Kidney epithelial cell (primary cell): ENCODE measurements around the gene FMNL2. TPM values are rescaled to one million over a fixed set of nuclear protein-coding genes. Genes with fewer than 3 reads are reported as not detected.

ENCODE experiments used
- DNase-seq: peaks from one replicate; pipeline ENCODE4 v3.0.0-alpha.2; 2010; ENCODE audit warnings: low read depth
- H3K27me3 ChIP-seq: 2 replicates; pipeline ENCODE4 v1.6.0; 2011; ENCODE audit warnings: low read length; ENCODE audit not compliant: control insufficient read depth, insufficient read depth
- H3K36me3 ChIP-seq: 2 replicates; pipeline ENCODE4 v1.5.1; 2011; ENCODE audit warnings: low read length; ENCODE audit not compliant: control insufficient read depth, insufficient read depth
- H3K4me3 ChIP-seq: 2 replicates; pipeline ENCODE4 v1.5.1; 2011; ENCODE audit warnings: low read depth, mild to moderate bottlenecking, control low read depth, low read length
- CTCF ChIP-seq: IDR thresholded peaks from 2 replicates; pipeline ENCODE4 v1.5.1; 2011; ENCODE audit warnings: mild to moderate bottlenecking, moderate library complexity, low read length, control low read depth, inconsistent platforms; ENCODE audit not compliant: insufficient read depth, poor library complexity, severe bottlenecking
- total RNA-seq: library from RNA; depleted of rRNA; stranded (reverse); fragments of >200 nt; gene quantifications from 2 replicates; pipeline ENCODE4 v1.2.3, GENCODE V29; 2015

FMNL2 gene
- total RNA-seq, 1 donor from 2014 or later: 68.0 TPM

GRCh38 chr2:152440049-152440448 is 105.1 kb downstream of the FMNL2 start:
- no peak for DNase-seq
- H3K27me3 ChIP-seq: no peaks in the 10 kb centered on the region
- TF ChIP-seq CTCF: no peak
- no peak overlapping the region for H3K4me3 ChIP-seq
- H3K36me3 ChIP-seq: no peaks in the 10 kb centered on the region

GRCh38 chr2:152440460-152440859 is 105.5 kb downstream of the FMNL2 start:
- no peak overlapping the region for H3K4me3 ChIP-seq
- no peaks in the 10 kb centered on the region for H3K36me3 ChIP-seq
- no peak for TF ChIP-seq CTCF
- no peaks in the 10 kb centered on the region for H3K27me3 ChIP-seq
- DNase-seq: no peak

GRCh38 chr2:152441961-152442360 is 107.0 kb downstream of the FMNL2 start:
- DNase-seq: no peak
- no peaks in the 10 kb centered on the region for H3K36me3 ChIP-seq
- H3K27me3 ChIP-seq: no peaks in the 10 kb centered on the region
- no peak for TF ChIP-seq CTCF
- H3K4me3 ChIP-seq: no peak overlapping the region

DNA sequence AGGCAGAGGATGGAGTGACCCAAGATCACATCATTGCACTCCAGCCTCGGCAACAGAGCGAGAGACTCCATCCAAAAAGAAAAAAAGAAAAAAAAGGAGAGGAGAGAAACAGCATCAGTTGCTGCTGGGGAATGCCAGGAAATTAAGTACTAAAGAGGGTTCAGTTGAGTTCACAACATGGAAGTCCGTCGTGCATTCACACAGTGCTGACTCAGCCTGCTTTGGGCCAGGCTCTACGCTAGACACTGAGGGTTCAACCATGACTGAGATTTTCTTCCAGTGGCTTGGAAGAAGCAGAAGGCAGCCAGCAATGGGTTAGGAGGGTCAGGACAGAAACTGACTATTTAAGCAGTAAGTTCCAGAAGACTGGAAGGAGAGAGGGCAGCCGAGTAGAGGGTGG is 108.8 kb downstream of the FMNL2 start:
- no peaks in the 10 kb centered on the region for H3K36me3 ChIP-seq
- no peaks in the 10 kb centered on the region for H3K27me3 ChIP-seq
- H3K4me3 ChIP-seq: no peak overlapping the region
- no peak for DNase-seq
- TF ChIP-seq CTCF: no peak

GRCh38 chr2:152444448-152444847 is 109.5 kb downstream of the FMNL2 start:
- Histone ChIP-seq H3K36me3 (no peaks in the 10 kb centered on the region), H3K27me3 (no peaks in the 10 kb centered on the region)
- no peak for TF ChIP-seq CTCF

GRCh38 chr2:152445375-152445774 is 110.4 kb downstream of the FMNL2 start:
- H3K27me3 ChIP-seq: no peaks in the 10 kb centered on the region
- no peak for TF ChIP-seq CTCF
- no peak overlapping the region for H3K4me3 ChIP-seq
- DNase-seq: no peak
- H3K36me3 ChIP-seq: no peaks in the 10 kb centered on the region

More at GRCh38 chr2:152444448-152444847, 109.5 kb downstream of the FMNL2 start:
- H3K4me3 ChIP-seq: no peak overlapping the region
- DNase-seq: no peak
